Measurements from ENCODE around the gene OR14J1. TPM values are rescaled to one million over a fixed set of nuclear protein-coding genes. Genes with fewer than 3 reads are reported as not detected.
"Not testable (repeated sequence)": the region's sequence is repeated elsewhere in the genome, so short reads cannot be mapped to it uniquely, and the experiment has no call there.

OR14J1 gene
- total RNA-seq, 4 donors from 2014 or later: not detected

DNA sequence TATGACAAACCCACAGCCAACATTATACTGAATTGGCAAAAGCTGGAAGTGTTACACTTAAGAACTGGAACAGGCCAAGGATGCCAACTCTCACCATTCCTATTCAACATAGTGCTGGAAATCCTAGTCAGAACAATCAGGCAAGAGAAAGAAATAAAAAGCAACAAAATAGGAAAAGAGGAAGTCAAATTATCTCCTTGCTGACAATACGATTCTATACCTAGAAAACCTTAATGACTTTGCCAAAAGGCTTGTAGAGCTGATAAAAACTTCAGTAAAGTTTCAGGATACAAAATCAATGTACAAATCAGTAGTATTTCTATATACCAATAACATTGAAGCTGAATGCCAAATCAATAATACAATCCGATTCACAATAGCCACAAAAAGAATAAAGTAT lies 34.8 kb downstream of the OR14J1 start:
- intact Hi-C loops (cut with DNase I; ENCODE audit: low total_unique reads): no loop called here
- no peak for TF ChIP-seq POLR2A (IDR thresholded peaks at IDR 0.05)
- TF ChIP-seq, protein P1, sequence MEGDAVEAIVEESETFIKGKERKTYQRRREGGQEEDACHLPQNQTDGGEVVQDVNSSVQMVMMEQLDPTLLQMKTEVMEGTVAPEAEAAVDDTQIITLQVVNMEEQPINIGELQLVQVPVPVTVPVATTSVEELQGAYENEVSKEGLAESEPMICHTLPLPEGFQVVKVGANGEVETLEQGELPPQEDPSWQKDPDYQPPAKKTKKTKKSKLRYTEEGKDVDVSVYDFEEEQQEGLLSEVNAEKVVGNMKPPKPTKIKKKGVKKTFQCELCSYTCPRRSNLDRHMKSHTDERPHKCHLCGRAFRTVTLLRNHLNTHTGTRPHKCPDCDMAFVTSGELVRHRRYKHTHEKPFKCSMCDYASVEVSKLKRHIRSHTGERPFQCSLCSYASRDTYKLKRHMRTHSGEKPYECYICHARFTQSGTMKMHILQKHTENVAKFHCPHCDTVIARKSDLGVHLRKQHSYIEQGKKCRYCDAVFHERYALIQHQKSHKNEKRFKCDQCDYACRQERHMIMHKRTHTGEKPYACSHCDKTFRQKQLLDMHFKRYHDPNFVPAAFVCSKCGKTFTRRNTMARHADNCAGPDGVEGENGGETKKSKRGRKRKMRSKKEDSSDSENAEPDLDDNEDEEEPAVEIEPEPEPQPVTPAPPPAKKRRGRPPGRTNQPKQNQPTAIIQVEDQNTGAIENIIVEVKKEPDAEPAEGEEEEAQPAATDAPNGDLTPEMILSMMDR (IDR thresholded peaks at IDR 0.05): no peak
- 76 to 77% methylated on average over 2 of the region's 2 CpGs for WGBS, 2 donors
- DNase-seq (ENCODE audit: low spot score in 2 of 2): no peak
- no peak overlapping the region for H3K4me3 ChIP-seq (ENCODE audit: low read depth, poor library complexity, severe bottlenecking)

DNA sequence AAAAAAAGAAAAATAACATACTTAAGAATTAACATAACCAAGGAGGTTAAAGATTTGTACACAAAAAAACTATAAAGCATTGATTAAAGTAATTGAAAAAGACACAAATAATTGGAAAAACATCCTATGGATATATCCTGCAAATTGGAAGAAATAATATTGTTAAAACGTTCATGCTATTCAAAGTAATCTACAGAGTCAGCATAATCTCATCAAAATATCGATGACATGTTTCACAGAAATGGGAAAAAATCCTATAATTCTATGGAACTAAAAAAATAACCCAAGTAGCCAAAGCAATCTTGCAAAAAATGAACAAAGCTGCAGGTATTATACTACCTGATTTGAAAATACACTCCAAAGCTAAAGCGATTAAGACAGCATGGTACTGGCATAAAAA lies 43.9 kb downstream of the OR14J1 start:
- DNase-seq (ENCODE audit: low spot score in 2 of 2): no peak
- no peak overlapping the region for H3K4me3 ChIP-seq (ENCODE audit: low read depth, poor library complexity, severe bottlenecking)
- TF ChIP-seq, protein P1 (IDR thresholded peaks at IDR 0.05): no peak
- no peak for TF ChIP-seq POLR2A (IDR thresholded peaks at IDR 0.05)
- 64 to 69% methylated on average over 3 of the region's 3 CpGs for WGBS, 2 donors
- intact Hi-C loops (cut with DNase I; ENCODE audit: low total_unique reads): no loop called here

DNA sequence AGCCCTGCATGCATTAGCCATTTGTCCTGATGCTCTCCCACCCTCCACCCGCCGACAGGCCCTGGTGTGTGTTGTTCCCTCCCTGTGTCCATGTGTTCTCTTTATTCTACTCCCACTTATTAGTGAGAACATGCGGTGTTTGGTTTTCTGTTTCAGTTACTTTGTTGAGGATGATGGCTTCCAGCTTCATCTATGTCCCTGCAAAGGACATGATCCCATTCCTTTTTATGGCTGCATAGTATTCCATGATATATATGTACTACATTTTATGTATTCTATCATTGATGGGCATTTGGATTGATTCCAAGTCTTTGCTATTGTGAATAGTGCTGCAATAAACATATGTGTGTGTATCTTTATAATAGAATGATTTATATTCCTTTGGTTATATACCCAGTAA lies 47.8 kb downstream of the OR14J1 start:
- H3K4me3 ChIP-seq (ENCODE audit: low read depth, poor library complexity, severe bottlenecking); DNase-seq (ENCODE audit: low spot score in 2 of 2); intact Hi-C loops (cut with DNase I; ENCODE audit: low total_unique reads): not testable (repeated sequence)
- WGBS, 2 donors: 95 to 98% methylated on average over 3 of the region's 3 CpGs

DNA sequence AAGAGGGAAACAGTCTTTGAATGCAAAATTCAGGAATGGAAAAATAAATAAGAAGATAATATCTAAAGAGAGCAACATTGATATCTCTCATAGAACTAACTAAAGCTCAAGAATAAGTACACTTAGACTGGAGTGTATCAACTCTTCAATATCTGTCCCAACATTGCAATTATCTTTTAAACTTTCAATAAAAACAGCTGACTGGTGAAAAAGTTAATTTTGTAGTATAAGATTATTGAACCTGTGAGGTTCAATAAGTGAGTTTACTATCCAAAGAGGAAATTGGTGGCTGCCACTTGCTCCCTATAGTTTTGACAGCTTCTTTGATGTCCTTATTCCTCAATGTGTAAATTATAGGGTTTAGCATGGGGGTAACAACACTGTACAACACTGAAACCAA lies 53.5 kb downstream of the OR14J1 start:
- H3K4me3 ChIP-seq (ENCODE audit: low read depth, poor library complexity, severe bottlenecking): no peak overlapping the region
- no peak for TF ChIP-seq POLR2A (IDR thresholded peaks at IDR 0.05)
- TF ChIP-seq, protein P1 (IDR thresholded peaks at IDR 0.05): no peak
- no peak for DNase-seq (ENCODE audit: low spot score in 2 of 2)
- intact Hi-C loops (cut with DNase I; ENCODE audit: low total_unique reads): no loop called here

DNA sequence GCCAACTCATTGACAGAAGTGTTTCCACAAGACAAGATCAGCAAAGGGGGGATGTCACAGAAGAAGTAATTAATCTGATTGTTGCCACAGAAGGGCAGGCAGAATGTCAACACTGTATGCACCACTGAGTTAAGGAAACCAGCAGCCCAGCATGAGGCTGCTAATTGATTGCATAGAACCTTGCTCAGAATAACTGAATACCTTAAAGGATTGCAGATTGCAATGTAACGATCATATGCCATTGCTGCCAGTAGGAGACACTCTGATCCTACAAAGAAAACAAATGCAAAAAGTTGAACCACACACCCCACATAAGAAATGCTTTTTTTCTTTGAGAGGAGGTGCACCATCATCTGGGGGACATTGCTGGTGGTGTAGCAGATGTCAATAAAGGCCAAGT lies 54.1 kb downstream of the OR14J1 start:
- intact Hi-C loops (cut with DNase I; ENCODE audit: low total_unique reads): no loop called here
- no peak for DNase-seq (ENCODE audit: low spot score in 2 of 2)
- TF ChIP-seq POLR2A (IDR thresholded peaks at IDR 0.05): no peak
- TF ChIP-seq, protein P1 (IDR thresholded peaks at IDR 0.05): no peak
- 65 to 72% methylated on average over 1 of the region's 1 CpG for WGBS, 2 donors
- no peak overlapping the region for H3K4me3 ChIP-seq (ENCODE audit: low read depth, poor library complexity, severe bottlenecking)

Other genes starting within 250 kb of the OR14J1 start
- not detected for gene OR2B3, start 214.4 kb upstream of the OR14J1 start, total RNA-seq
- not detected for gene OR2J1, start 202.2 kb upstream of the OR14J1 start, total RNA-seq
- gene OR2J3, start 193.6 kb upstream of the OR14J1 start, total RNA-seq: not detected
- gene OR2J2, start 130.8 kb upstream of the OR14J1 start, total RNA-seq: not detected
- gene OR5V1, start 67.2 kb downstream of the OR14J1 start, total RNA-seq: not detected
- gene OR12D3, start 73.6 kb downstream of the OR14J1 start, total RNA-seq: not detected
- gene OR12D2, start 93.9 kb downstream of the OR14J1 start, total RNA-seq: not detected
- gene OR12D1, start 113.2 kb downstream of the OR14J1 start, total RNA-seq: not detected
- gene OR10C1, start 137.6 kb downstream of the OR14J1 start, total RNA-seq: not detected
- gene OR11A1, start 155.4 kb downstream of the OR14J1 start, total RNA-seq: not detected
- gene OR2H1, start 155.5 kb downstream of the OR14J1 start, total RNA-seq: not detected
- gene MAS1L, start 186.3 kb downstream of the OR14J1 start, total RNA-seq: not detected